NCI-H526 (cell line): ENCODE results near the gene LASP1.
A peak's percentile ranks its signal among the peaks of the same experiment; 100 is the strongest.
"Not testable (repeated sequence)": the region's sequence is repeated elsewhere in the genome, so short reads cannot be mapped to it uniquely, and the experiment has no call there.

Experiments
- DNase-seq, 2 experiments: peaks; one replicate each; lab custom pipeline; 2025; lab: John Stamatoyannopoulos, UW

The LASP1 gene

GRCh38 chr17:38869526-38870258, at the start of gene LASP1:
Gene LASP1, plus strand, starts transcription at chr17:38870058. Its CDS starts 132 bp downstream, at chr17:38870190.
- peak; percentile 64 to 93 for DNase-seq

- DNase-seq, result peak; percentile 83 to 87
These were observed 44.7 kb upstream of the LASP1 start, which contains the start of gene CWC25 for GRCh38 chr17:38824899-38825761. Gene CWC25, minus strand, starts transcription at chr17:38825321. Its CDS starts 138 bp downstream, at chr17:38825183.

- no peak for DNase-seq
These were observed 44.1 kb upstream of the LASP1 start for GRCh38 chr17:38825762-38826247.

GRCh38 chr17:38844261-38844757, 25.5 kb upstream of the LASP1 start:
- no peak for DNase-seq

GRCh38 chr17:38848557-38848891, 21.3 kb upstream of the LASP1 start:
- no peak for DNase-seq

GRCh38 chr17:38848939-38849605, 20.8 kb upstream of the LASP1 start:
- DNase-seq, result no peak

GRCh38 chr17:38850374-38850773, 19.5 kb upstream of the LASP1 start:
- DNase-seq, result no peak

- no peak for DNase-seq
These were observed 18.4 kb upstream of the LASP1 start for GRCh38 chr17:38851434-38851833.

GRCh38 chr17:38852771-38853291, 17.0 kb upstream of the LASP1 start:
- DNase-seq, result no peak

GRCh38 chr17:38853292-38854219, 16.3 kb upstream of the LASP1 start, which contains the start of gene RPL23:
Gene RPL23, minus strand, starts transcription at chr17:38853721. Its CDS starts 11 bp downstream, at chr17:38853710.
- peak; percentile 95 to 98 for DNase-seq

- DNase-seq, result not testable (repeated sequence)
These were observed 14.7 kb upstream of the LASP1 start for GRCh38 chr17:38855101-38855714.

GRCh38 chr17:38857271-38857670, 12.6 kb upstream of the LASP1 start:
- no peak for DNase-seq

- DNase-seq, result peak in 1 of 2 experiments; percentile 21
These were observed 8.4 kb upstream of the LASP1 start for GRCh38 chr17:38861399-38861843.

GRCh38 chr17:38864636-38865398, 5.0 kb upstream of the LASP1 start:
- DNase-seq, result peak; percentile 16 to 34

- peak; percentile 71 to 83 for DNase-seq
These were observed 2.5 kb upstream of the LASP1 start for GRCh38 chr17:38867179-38867967.

GRCh38 chr17:38867968-38868816, 1.7 kb upstream of the LASP1 start:
- DNase-seq, result peak; percentile 68 to 70

- peak; percentile 75 to 88 for DNase-seq
These were observed 887 bp upstream of the LASP1 start for GRCh38 chr17:38868817-38869525.
